Retinal pigment epithelial cell (primary cell): Measurements from ENCODE around the gene GNGT1.
A peak's percentile ranks its signal among the peaks of the same experiment; 100 is the strongest.

Experiments used
- DNase-seq: peaks from one replicate; pipeline ENCODE4 v3.0.0-alpha.2; 2010; ENCODE audit warnings: low read depth
- H3K4me3 ChIP-seq: 2 replicates; pipeline ENCODE4 v1.5.1; 2011; ENCODE audit warnings: mild to moderate bottlenecking, low read length, control low read depth, moderate library complexity
- CTCF ChIP-seq: conservative IDR thresholded peaks from 2 replicates; pipeline ENCODE4 v1.5.1; 2011; ENCODE audit warnings: low read depth, low read length, control low read depth, inconsistent platforms

GNGT1 gene

GRCh38 chr7:93890041-93890463, 16.3 kb upstream of the GNGT1 start:
- no peak for DNase-seq
- TF ChIP-seq CTCF, result peak; percentile 1

GRCh38 chr7:93890464-93891068, 15.8 kb upstream of the GNGT1 start, which contains the start of gene TFPI2:
TSS of gene TFPI2 (minus strand) at chr7:93890753. CDS start at chr7:93890678, 75 bp downstream.
- peak within 1 kb of the TSS; percentile 81 for H3K4me3 ChIP-seq
- no peak for DNase-seq

More at GRCh38 chr7:93890041-93890463, 16.3 kb upstream of the GNGT1 start:
- H3K4me3 ChIP-seq, result peak overlapping the region; percentile 81

GRCh38 chr7:93894426-93894825, 11.9 kb upstream of the GNGT1 start:
- no peak for DNase-seq
- TF ChIP-seq CTCF, result no peak

More at GRCh38 chr7:93890464-93891068, 15.8 kb upstream of the GNGT1 start, which contains the start of gene TFPI2:
- TF ChIP-seq CTCF, result peak; percentile 23

GRCh38 chr7:93894966-93895640, 11.3 kb upstream of the GNGT1 start:
- no peak for DNase-seq
- no peak overlapping the region for H3K4me3 ChIP-seq
- no peak for TF ChIP-seq CTCF

More at GRCh38 chr7:93894426-93894825, 11.9 kb upstream of the GNGT1 start:
- no peak overlapping the region for H3K4me3 ChIP-seq

GRCh38 chr7:93895859-93896600, 10.3 kb upstream of the GNGT1 start:
- DNase-seq, result no peak
- TF ChIP-seq CTCF, result no peak
- no peak overlapping the region for H3K4me3 ChIP-seq

- H3K4me3 ChIP-seq, result no peak overlapping the region
- DNase-seq, result no peak
- TF ChIP-seq CTCF, result no peak
These were observed 8.7 kb upstream of the GNGT1 start for GRCh38 chr7:93897680-93898079.
